MM.1S (cell line): ENCODE data around the gene EXOC7.

ENCODE experiments used
- EZH2phosphoT487 ChIP-seq: fragments of 300-600 bp; sonication (generic); IDR thresholded peaks from 2 replicates; pipeline ENCODE4 v1.6.1; 2018; ENCODE audit warnings: antibody characterized with exemption, low read length
- TF ChIP-seq, protein P1 (sequence below): fragments of 300-600 bp; sonication (generic); IDR thresholded peaks from 2 replicates; pipeline ENCODE4 v1.5.1; 2016; ENCODE audit warnings: antibody characterized with exemption, low read length, mixed read lengths

DNA sequence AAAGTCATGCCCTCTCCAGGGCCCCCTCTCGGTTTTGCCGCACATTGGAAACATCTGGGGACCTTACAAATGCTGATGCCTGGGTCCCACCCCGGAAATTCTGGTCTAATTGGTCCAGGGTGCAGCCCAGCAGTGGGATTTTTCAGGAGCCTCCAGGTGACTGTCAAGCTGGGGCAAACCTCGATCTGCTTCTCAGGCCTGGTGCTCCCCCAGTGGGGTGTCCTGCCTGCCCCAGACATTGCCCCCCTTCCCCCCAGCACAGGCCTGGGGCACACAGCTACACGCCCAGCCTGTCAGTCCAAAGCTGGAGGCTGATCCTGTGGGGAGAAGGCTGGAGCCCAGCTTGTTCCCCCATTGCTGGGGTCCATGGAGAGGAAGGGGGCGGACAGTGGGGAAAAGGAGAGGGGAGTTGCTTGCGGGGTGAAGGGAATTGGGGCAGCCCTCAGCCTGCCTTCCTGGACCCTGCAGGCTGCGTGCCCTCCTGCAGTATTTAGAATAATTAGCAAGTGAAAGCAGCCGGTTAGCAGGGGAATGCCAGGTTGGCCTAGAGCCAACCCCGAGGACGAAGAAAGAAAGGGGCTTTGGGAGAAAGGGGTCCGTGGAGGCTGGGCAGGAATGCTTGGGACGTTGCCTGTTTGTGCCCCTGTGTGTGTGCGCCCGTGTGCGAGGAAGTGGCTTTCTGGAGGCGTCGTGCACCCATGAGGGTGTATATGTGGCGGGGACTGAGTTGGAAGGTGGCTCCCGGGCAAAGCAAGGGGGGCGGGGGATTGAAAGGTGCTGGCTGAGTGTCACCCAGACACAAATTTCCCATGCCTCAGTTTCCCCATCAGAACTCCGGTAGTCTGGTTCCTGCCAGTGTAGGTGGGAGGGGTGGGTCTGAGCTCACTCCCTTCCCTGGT lies 31.6 kb upstream of the EXOC7 start:
- TF ChIP-seq, protein P1, sequence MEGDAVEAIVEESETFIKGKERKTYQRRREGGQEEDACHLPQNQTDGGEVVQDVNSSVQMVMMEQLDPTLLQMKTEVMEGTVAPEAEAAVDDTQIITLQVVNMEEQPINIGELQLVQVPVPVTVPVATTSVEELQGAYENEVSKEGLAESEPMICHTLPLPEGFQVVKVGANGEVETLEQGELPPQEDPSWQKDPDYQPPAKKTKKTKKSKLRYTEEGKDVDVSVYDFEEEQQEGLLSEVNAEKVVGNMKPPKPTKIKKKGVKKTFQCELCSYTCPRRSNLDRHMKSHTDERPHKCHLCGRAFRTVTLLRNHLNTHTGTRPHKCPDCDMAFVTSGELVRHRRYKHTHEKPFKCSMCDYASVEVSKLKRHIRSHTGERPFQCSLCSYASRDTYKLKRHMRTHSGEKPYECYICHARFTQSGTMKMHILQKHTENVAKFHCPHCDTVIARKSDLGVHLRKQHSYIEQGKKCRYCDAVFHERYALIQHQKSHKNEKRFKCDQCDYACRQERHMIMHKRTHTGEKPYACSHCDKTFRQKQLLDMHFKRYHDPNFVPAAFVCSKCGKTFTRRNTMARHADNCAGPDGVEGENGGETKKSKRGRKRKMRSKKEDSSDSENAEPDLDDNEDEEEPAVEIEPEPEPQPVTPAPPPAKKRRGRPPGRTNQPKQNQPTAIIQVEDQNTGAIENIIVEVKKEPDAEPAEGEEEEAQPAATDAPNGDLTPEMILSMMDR: no peak
- no peak for TF ChIP-seq EZH2phosphoT487
